ENCODE measurements around the gene PYCR2.

Gene PYCR2

GRCh38 chr1:225919906-225920305, 4.1 kb downstream of the PYCR2 start:
- no peak for DNase-seq (ENCODE audit: low read depth)

- no peak for DNase-seq (ENCODE audit: low read depth)
These were observed 5.8 kb downstream of the PYCR2 start for GRCh38 chr1:225918280-225918679.

- no peak for DNase-seq (ENCODE audit: low read depth)
These were observed 6.5 kb downstream of the PYCR2 start for GRCh38 chr1:225917536-225917935.

- no peak for DNase-seq (ENCODE audit: low read depth)
These were observed 6.9 kb downstream of the PYCR2 start for GRCh38 chr1:225917101-225917500.

- DNase-seq (ENCODE audit: low read depth), result no peak
These were observed 8.5 kb downstream of the PYCR2 start for GRCh38 chr1:225915538-225915991.

- no peak for DNase-seq (ENCODE audit: low read depth)
These were observed 9.1 kb downstream of the PYCR2 start for GRCh38 chr1:225914947-225915346.

- DNase-seq (ENCODE audit: low read depth), result no peak
These were observed 9.7 kb downstream of the PYCR2 start for GRCh38 chr1:225914391-225914790.

- peak; percentile 76 for DNase-seq (ENCODE audit: low read depth)
These were observed 12.6 kb downstream of the PYCR2 start for GRCh38 chr1:225911191-225912130.

- DNase-seq (ENCODE audit: low read depth), result no peak
These were observed 14.6 kb downstream of the PYCR2 start for GRCh38 chr1:225909477-225909876.

- DNase-seq (ENCODE audit: low read depth), result no peak
These were observed 15.3 kb downstream of the PYCR2 start for GRCh38 chr1:225908773-225909172.

- DNase-seq (ENCODE audit: low read depth), result no peak
These were observed 15.9 kb downstream of the PYCR2 start for GRCh38 chr1:225908013-225908640.

GRCh38 chr1:225907341-225907740, 16.7 kb downstream of the PYCR2 start:
- DNase-seq (ENCODE audit: low read depth), result no peak

- DNase-seq (ENCODE audit: low read depth), result no peak
These were observed 17.6 kb downstream of the PYCR2 start for GRCh38 chr1:225906467-225906866.

- no peak for DNase-seq (ENCODE audit: low read depth)
These were observed 20.4 kb downstream of the PYCR2 start for GRCh38 chr1:225903623-225904022.

GRCh38 chr1:225899044-225899925, 24.8 kb downstream of the PYCR2 start:
- no peak for DNase-seq (ENCODE audit: low read depth)

- no peak for DNase-seq (ENCODE audit: low read depth)
These were observed 26.2 kb downstream of the PYCR2 start for GRCh38 chr1:225897595-225898514.

- DNase-seq (ENCODE audit: low read depth), result peak; percentile 36
These were observed 27.0 kb downstream of the PYCR2 start for GRCh38 chr1:225896937-225897549.

- no peak for DNase-seq (ENCODE audit: low read depth)
These were observed 27.6 kb downstream of the PYCR2 start for GRCh38 chr1:225896494-225896893.

GRCh38 chr1:225892307-225892706, 31.7 kb downstream of the PYCR2 start:
- no peak for DNase-seq (ENCODE audit: low read depth)

GRCh38 chr1:225891229-225891972, 32.6 kb downstream of the PYCR2 start:
- no peak for DNase-seq (ENCODE audit: low read depth)
